ENCODE results near the gene PIK3R5. TPM values are rescaled to one million over a fixed set of nuclear protein-coding genes. Genes with fewer than 3 reads are reported as not detected.

Gene PIK3R5
- total RNA-seq, 2 experiments from 2014 or later: 153 to 159 TPM

DNA sequence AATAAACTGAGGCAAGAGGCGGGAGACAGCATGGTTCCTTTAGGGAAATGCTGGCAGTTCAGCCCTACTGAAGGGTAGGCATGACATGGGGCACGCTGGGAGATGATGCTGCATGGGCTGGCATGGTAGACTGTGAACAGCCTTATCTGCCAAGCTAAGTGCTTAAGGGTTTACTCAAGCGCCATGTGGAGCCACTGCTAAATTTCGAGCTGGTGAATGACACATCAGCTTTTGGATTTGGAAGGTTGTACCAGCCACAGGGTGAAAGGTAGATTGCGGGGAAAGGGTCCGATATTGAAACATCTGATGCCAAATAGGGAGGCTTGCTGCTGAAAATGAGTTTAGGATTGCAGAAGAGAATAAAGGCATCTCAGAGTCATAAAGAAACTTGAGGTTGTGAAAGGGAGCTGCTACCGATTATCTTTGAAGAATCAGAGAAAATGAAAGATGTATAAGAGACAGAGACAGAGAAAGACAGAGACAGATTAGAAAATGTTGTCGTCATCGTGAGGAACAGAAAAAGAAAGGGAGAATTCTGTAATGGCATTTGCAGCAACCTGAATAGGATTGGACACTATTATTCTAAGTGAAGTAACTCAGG lies 16.3 kb downstream of the PIK3R5 start:
- Mint-ChIP-seq H3K27me3 (no peaks in the 10 kb centered on the region), H3K9me3 (peaks cover 9% of the 10 kb centered on the region), H3K36me3 (ENCODE audit: low read depth) (peaks cover 82% of the 10 kb centered on the region), H3K4me1 (ENCODE audit: low read depth) (peaks cover 94% of the 10 kb centered on the region), H3K4me3 (peak overlapping the region; percentile 43), H3K27ac (peak overlapping the region; percentile 92)
- H3K27ac ChIP-seq (ENCODE audit: low read depth in 1 of 2, low read length in 2 of 2): peak overlapping the region; percentile 13 to 14
- CTCF ChIA-PET: interaction anchor here (0.8 to 2.1 kb wide), 3 partner anchors 9 to 49 kb away, joined by 3 to 7 read pairs (median 3); no protein-coding TSS in a partner anchor
- DNase-seq (peak in 1 of 14 experiments; percentile 29), ATAC-seq (ENCODE audit: poor library complexity) (no peak)
- no peaks in the 10 kb centered on the region for H3K9me3 ChIP-seq (ENCODE audit: control insufficient read depth in 1 of 2, insufficient read depth in 1 of 2, low read length in 2 of 2)
- H3K4me3 ChIP-seq (ENCODE audit: low read length): no peak overlapping the region
- intact Hi-C loops (cut with DNase I, micrococcal nuclease): no loop called here
- peaks cover 72% of the 10 kb centered on the region for H3K4me1 ChIP-seq (ENCODE audit: insufficient read depth, low read length)
- TF ChIP-seq, protein P1, sequence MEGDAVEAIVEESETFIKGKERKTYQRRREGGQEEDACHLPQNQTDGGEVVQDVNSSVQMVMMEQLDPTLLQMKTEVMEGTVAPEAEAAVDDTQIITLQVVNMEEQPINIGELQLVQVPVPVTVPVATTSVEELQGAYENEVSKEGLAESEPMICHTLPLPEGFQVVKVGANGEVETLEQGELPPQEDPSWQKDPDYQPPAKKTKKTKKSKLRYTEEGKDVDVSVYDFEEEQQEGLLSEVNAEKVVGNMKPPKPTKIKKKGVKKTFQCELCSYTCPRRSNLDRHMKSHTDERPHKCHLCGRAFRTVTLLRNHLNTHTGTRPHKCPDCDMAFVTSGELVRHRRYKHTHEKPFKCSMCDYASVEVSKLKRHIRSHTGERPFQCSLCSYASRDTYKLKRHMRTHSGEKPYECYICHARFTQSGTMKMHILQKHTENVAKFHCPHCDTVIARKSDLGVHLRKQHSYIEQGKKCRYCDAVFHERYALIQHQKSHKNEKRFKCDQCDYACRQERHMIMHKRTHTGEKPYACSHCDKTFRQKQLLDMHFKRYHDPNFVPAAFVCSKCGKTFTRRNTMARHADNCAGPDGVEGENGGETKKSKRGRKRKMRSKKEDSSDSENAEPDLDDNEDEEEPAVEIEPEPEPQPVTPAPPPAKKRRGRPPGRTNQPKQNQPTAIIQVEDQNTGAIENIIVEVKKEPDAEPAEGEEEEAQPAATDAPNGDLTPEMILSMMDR (IDR thresholded peaks at IDR 0.05): no peak
- peaks cover 39% of the 10 kb centered on the region for H3K36me3 ChIP-seq (ENCODE audit: insufficient read depth, low read length)
- no peaks in the 10 kb centered on the region for H3K27me3 ChIP-seq (ENCODE audit: control insufficient read depth in 1 of 2, insufficient read depth in 2 of 2, low read length in 2 of 2)
- POLR2A ChIA-PET: interaction anchor here (0.7 to 2.5 kb wide), 3 partner anchors 9 to 516 kb away, joined by 3 to 19 read pairs (median 4); partner anchors contain the start of gene PIK3R5

DNA sequence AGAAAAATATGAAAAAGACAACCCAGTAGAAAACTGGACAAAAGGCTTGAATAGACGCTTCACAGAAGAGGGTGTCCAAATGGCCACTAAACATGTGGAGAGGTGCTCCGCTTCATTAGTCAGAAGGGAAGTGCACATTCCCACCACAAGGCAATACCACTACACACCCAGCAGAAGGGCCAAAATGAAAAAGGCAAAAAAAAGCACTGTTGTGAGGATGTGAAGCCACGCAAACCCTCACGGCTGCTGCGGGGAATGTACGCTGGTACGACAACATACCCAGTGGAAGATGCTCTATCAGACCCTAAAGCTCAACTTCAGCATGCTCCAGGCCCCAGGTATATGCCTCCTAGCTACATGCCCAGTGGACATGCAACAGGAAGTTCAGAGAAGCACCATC lies 17.0 kb downstream of the PIK3R5 start:
- intact Hi-C loops (cut with DNase I, micrococcal nuclease): no loop called here
- peak in 1 of 14 experiments; percentile 25 for DNase-seq
- Histone ChIP-seq H3K4me1 (ENCODE audit: insufficient read depth, low read length) (peaks cover 67% of the 10 kb centered on the region), H3K27ac (ENCODE audit: low read depth in 1 of 2, low read length in 2 of 2) (peak overlapping the region in 1 of 2 donors; percentile 14), H3K9me3 (ENCODE audit: control insufficient read depth in 1 of 2, insufficient read depth in 1 of 2, low read length in 2 of 2) (no peaks in the 10 kb centered on the region), H3K27me3 (ENCODE audit: control insufficient read depth in 1 of 2, insufficient read depth in 2 of 2, low read length in 2 of 2) (no peaks in the 10 kb centered on the region), H3K36me3 (ENCODE audit: insufficient read depth, low read length) (peaks cover 43% of the 10 kb centered on the region), H3K4me3 (ENCODE audit: low read length) (no peak overlapping the region)
- peak overlapping the region; percentile 34 for H3K4me3 Mint-ChIP-seq
- peaks cover 85% of the 10 kb centered on the region for H3K36me3 Mint-ChIP-seq (ENCODE audit: low read depth)
- no peak for ATAC-seq (ENCODE audit: poor library complexity)
- POLR2A ChIA-PET: interaction anchor here (0.7 to 2.5 kb wide), 4 partner anchors 8 to 516 kb away, joined by 3 to 19 read pairs (median 4); partner anchors contain the start of gene PIK3R5
- no peaks in the 10 kb centered on the region for H3K27me3 Mint-ChIP-seq
- CTCF ChIA-PET: interaction anchor here (0.8 to 2.1 kb wide), 2 partner anchors 10 to 50 kb away, joined by 3 to 7 read pairs; no protein-coding TSS in a partner anchor
- peak overlapping the region; percentile 92 for H3K27ac Mint-ChIP-seq
- H3K4me1 Mint-ChIP-seq (ENCODE audit: low read depth): peaks cover 95% of the 10 kb centered on the region
- TF ChIP-seq, protein P1 (IDR thresholded peaks at IDR 0.05): no peak
- H3K9me3 Mint-ChIP-seq: peaks cover 9% of the 10 kb centered on the region

DNA sequence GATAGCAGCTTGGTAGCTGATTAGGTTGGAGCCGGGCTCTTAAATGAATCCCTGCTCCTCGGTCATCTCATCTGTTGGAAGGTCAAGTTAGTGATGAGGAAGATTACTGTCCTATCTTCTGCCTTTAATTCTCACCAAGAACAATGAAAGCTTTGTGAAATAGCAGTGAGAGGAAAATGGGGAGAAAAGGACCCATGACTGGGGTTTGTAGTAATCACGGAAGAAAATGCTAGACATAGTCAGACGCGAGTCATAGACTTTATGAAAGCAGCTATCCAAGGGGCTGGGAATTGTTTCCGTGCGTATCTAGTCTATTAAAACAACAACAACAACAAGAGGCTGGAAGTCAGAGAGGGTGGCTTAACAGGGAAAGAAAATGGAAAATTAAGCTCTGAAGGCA lies 18.3 kb downstream of the PIK3R5 start:
- TF ChIP-seq, protein P1 (IDR thresholded peaks at IDR 0.05): no peak
- peak overlapping the region; percentile 59 for H3K27ac Mint-ChIP-seq

More for the DNA sequence above, 18.3 kb downstream of the PIK3R5 start:
- H3K27me3 Mint-ChIP-seq: no peaks in the 10 kb centered on the region
- intact Hi-C loops (cut with DNase I, micrococcal nuclease): no loop called here
- H3K9me3 ChIP-seq (ENCODE audit: control insufficient read depth in 1 of 2, insufficient read depth in 1 of 2, low read length in 2 of 2): no peaks in the 10 kb centered on the region
- ChIA-PET POLR2A (interaction anchor here (1.3 kb wide), 1 partner anchor 10 kb away, joined by 5 read pairs; no protein-coding TSS in a partner anchor), CTCF (interaction anchor here (1.2 kb wide), 1 partner anchor 15 kb away, joined by 3 read pairs; no protein-coding TSS in a partner anchor)
- H3K9me3 Mint-ChIP-seq: peaks cover 7% of the 10 kb centered on the region
- H3K27me3 ChIP-seq (ENCODE audit: control insufficient read depth in 1 of 2, insufficient read depth in 2 of 2, low read length in 2 of 2): no peaks in the 10 kb centered on the region
- peaks cover 76% of the 10 kb centered on the region for H3K36me3 Mint-ChIP-seq (ENCODE audit: low read depth)
- peak in 1 of 14 experiments; percentile 13 for DNase-seq
- peak overlapping the region; percentile 5 for H3K4me3 Mint-ChIP-seq
- H3K4me1 Mint-ChIP-seq (ENCODE audit: low read depth): peaks cover 94% of the 10 kb centered on the region
- peaks cover 67% of the 10 kb centered on the region for H3K4me1 ChIP-seq (ENCODE audit: insufficient read depth, low read length)
- H3K4me3 ChIP-seq (ENCODE audit: low read length): no peak overlapping the region
- peak overlapping the region in 1 of 2 donors; percentile 27 for H3K27ac ChIP-seq (ENCODE audit: low read depth in 1 of 2, low read length in 2 of 2)
- ATAC-seq (ENCODE audit: poor library complexity): no peak
- peaks cover 47% of the 10 kb centered on the region for H3K36me3 ChIP-seq (ENCODE audit: insufficient read depth, low read length)

All from CD4-positive, alpha-beta T cell (primary cell).